ENCODE results near the gene DCAF16.

- TF ChIP-seq CTCF (IDR thresholded peaks at IDR 0.05) (no peak), EZH2 (IDR thresholded peaks at IDR 0.05) (no peak), EZH2phosphoT487 (IDR thresholded peaks at IDR 0.05) (no peak)
These were observed 52.1 kb downstream of the DCAF16 start for GRCh38 chr4:17758485-17758884.

All from neural progenitor cell (in vitro differentiated cells).